Measurements from ENCODE around the gene SRRM5.
A peak's percentile ranks its signal among the peaks of the same experiment; 100 is the strongest.
"Not testable (repeated sequence)": the region's sequence is repeated elsewhere in the genome, so short reads cannot be mapped to it uniquely, and the experiment has no call there.

SRRM5 gene

GRCh38 chr19:43611788-43612187, at the start of gene SRRM5:
SRRM5 (plus strand) TSS chr19:43612088; CDS start chr19:43612122, 34 bp downstream.
- no peak for DNase-seq

GRCh38 chr19:43562226-43562697, 49.6 kb upstream of the SRRM5 start:
- DNase-seq: no peak

GRCh38 chr19:43562698-43563241, 49.1 kb upstream of the SRRM5 start:
- peak; percentile 92 for DNase-seq

GRCh38 chr19:43563816-43564457, 48.0 kb upstream of the SRRM5 start:
- DNase-seq: no peak

- no peak for DNase-seq
Observed at GRCh38 chr19:43564800-43565199, 47.1 kb upstream of the SRRM5 start.

- no peak for DNase-seq
Observed at GRCh38 chr19:43569657-43570056, 42.2 kb upstream of the SRRM5 start.

- DNase-seq: no peak
Observed at GRCh38 chr19:43570174-43570791, 41.6 kb upstream of the SRRM5 start.

- DNase-seq: no peak
Observed at GRCh38 chr19:43572171-43572588, 39.7 kb upstream of the SRRM5 start.

- no peak for DNase-seq
Observed at GRCh38 chr19:43574424-43575155, 37.3 kb upstream of the SRRM5 start.

GRCh38 chr19:43575156-43575950, 36.5 kb upstream of the SRRM5 start, which contains the start of the genes PINLYP and XRCC1:
PINLYP (plus strand) TSS chr19:43575801; CDS start chr19:43577192, 1,391 bp downstream.
XRCC1 (minus strand) TSS chr19:43575527; CDS start chr19:43575458, 69 bp downstream.
- peak; percentile 98 for DNase-seq

GRCh38 chr19:43575955-43576878, 35.7 kb upstream of the SRRM5 start:
- DNase-seq: no peak

GRCh38 chr19:43578787-43579186, 33.1 kb upstream of the SRRM5 start:
- no peak for DNase-seq

GRCh38 chr19:43581467-43581866, 30.4 kb upstream of the SRRM5 start:
- DNase-seq: no peak

GRCh38 chr19:43582495-43582894, 29.4 kb upstream of the SRRM5 start:
- DNase-seq: no peak

GRCh38 chr19:43584484-43584883, 27.4 kb upstream of the SRRM5 start:
- DNase-seq: no peak

- DNase-seq: no peak
Observed at GRCh38 chr19:43586346-43586745, 25.5 kb upstream of the SRRM5 start.

- DNase-seq: not testable (repeated sequence)
Observed at GRCh38 chr19:43587029-43587428, 24.9 kb upstream of the SRRM5 start.

- DNase-seq: no peak
Observed at GRCh38 chr19:43589277-43589676, 22.6 kb upstream of the SRRM5 start.

GRCh38 chr19:43589678-43590077, 22.2 kb upstream of the SRRM5 start:
- DNase-seq: no peak

GRCh38 chr19:43591904-43592772, 19.8 kb upstream of the SRRM5 start:
- DNase-seq: no peak

Data from activated CD4-positive, alpha-beta T cell treated with anti-CD3 and anti-CD28 coated beads, Interleukin-10, Interleukin-2, amounts not matched to agents 100 ng/mL and 50 ng/mL, durations not matched to agents 16 hours and 8 hours (primary cell).